ENCODE measurements around the gene IFITM10. TPM values are rescaled to one million over a fixed set of nuclear protein-coding genes. Genes with fewer than 3 reads are reported as not detected.

IFITM10 gene
- total and polyA plus RNA-seq, 2 experiments from 2014 or later, result 0.89 to 1.4 TPM

DNA sequence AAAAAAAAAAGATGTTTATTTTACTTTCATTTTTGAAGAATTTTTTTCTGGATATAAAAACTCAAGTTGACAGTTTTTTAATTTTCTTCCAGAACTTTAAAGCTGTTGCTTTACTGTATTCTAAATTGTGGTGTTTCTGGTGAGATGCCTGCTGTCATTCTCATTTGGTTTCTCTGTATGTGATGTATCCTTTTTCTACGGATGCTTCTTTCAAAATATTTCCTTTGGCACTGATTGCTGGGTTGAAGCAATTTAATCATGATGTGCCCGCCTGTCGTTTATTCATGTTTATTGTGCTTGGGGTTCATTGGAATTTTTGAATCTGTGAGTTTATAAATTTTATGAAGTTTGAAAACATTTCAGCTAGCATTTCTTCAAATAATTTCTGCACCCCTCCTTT lies 42.7 kb upstream of the IFITM10 start:
- TF ChIP-seq EZH2phosphoT487 (IDR thresholded peaks at IDR 0.05; ENCODE audit: low read depth, severe bottlenecking, unreplicated experiment) (no peak), EZH2 (IDR thresholded peaks at IDR 0.05; ENCODE audit: borderline replicate concordance) (no peak)
- TF ChIP-seq, protein P1, sequence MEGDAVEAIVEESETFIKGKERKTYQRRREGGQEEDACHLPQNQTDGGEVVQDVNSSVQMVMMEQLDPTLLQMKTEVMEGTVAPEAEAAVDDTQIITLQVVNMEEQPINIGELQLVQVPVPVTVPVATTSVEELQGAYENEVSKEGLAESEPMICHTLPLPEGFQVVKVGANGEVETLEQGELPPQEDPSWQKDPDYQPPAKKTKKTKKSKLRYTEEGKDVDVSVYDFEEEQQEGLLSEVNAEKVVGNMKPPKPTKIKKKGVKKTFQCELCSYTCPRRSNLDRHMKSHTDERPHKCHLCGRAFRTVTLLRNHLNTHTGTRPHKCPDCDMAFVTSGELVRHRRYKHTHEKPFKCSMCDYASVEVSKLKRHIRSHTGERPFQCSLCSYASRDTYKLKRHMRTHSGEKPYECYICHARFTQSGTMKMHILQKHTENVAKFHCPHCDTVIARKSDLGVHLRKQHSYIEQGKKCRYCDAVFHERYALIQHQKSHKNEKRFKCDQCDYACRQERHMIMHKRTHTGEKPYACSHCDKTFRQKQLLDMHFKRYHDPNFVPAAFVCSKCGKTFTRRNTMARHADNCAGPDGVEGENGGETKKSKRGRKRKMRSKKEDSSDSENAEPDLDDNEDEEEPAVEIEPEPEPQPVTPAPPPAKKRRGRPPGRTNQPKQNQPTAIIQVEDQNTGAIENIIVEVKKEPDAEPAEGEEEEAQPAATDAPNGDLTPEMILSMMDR (IDR thresholded peaks at IDR 0.05; ENCODE audit: poor library complexity), result no peak
- Histone ChIP-seq H3K9me2 (replicated peaks; ENCODE audit: insufficient read depth) (no peaks in the 10 kb centered on the region), H3K4me2 (no peak overlapping the region), H3K27ac (no peak overlapping the region), H3K9me3 (ENCODE audit: low read depth) (no peaks in the 10 kb centered on the region), H4K20me1 (ENCODE audit: insufficient read depth, poor library complexity, severe bottlenecking) (no peaks in the 10 kb centered on the region), H3K36me3 (replicated peaks; ENCODE audit: insufficient read depth, low read depth) (no peaks in the 10 kb centered on the region), H3K27me3 (no peaks in the 10 kb centered on the region), H3K79me2 (no peaks in the 10 kb centered on the region), H3K4me1 (ENCODE audit: insufficient read depth) (no peaks in the 10 kb centered on the region), H2AFZ (no peak overlapping the region), H3K4me3 (no peak overlapping the region)
- no peak for DNase-seq (ENCODE audit: low spot score)
- WGBS (ENCODE audit: low lambda C conversion rate, missing lambda C conversion rate), result 79% methylated on average over 3 of the region's 3 CpGs

DNA sequence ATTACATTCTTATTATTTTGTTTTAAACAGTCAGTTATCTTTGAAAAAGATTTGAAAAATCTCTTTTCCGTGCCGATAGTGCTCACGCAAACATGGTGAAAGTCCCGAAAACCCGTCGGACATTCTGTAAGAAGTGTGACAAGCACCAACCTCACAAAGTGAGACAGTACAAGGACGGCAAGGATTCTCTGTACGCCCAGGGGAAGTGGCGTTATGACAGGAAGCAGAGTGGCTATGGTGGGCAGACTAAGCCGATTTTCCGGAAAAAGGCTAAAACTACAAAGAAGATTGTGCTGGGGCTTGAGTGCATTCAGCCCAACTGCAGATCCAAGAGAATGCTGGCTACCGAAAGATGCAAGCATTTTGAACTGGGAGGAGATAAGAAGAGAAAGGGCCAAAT lies 42.1 kb upstream of the IFITM10 start:
- TF ChIP-seq EZH2phosphoT487 (IDR thresholded peaks at IDR 0.05; ENCODE audit: low read depth, severe bottlenecking, unreplicated experiment), result no peak
- TF ChIP-seq EZH2 (IDR thresholded peaks at IDR 0.05; ENCODE audit: borderline replicate concordance), result no peak
- TF ChIP-seq, protein P1 (IDR thresholded peaks at IDR 0.05; ENCODE audit: poor library complexity), result no peak
- Histone ChIP-seq H3K79me2 (no peaks in the 10 kb centered on the region), H4K20me1 (ENCODE audit: insufficient read depth, poor library complexity, severe bottlenecking) (no peaks in the 10 kb centered on the region), H3K4me2 (no peak overlapping the region), H3K4me1 (ENCODE audit: insufficient read depth) (no peaks in the 10 kb centered on the region), H3K9me3 (ENCODE audit: low read depth) (no peaks in the 10 kb centered on the region), H3K4me3 (no peak overlapping the region), H3K9me2 (replicated peaks; ENCODE audit: insufficient read depth) (no peaks in the 10 kb centered on the region), H2AFZ (no peak overlapping the region), H3K27me3 (no peaks in the 10 kb centered on the region), H3K36me3 (replicated peaks; ENCODE audit: insufficient read depth, low read depth) (no peaks in the 10 kb centered on the region), H3K27ac (no peak overlapping the region)
- 85% methylated on average over 12 of the region's 12 CpGs for WGBS (ENCODE audit: low lambda C conversion rate, missing lambda C conversion rate)
- DNase-seq (ENCODE audit: low spot score), result no peak

DNA sequence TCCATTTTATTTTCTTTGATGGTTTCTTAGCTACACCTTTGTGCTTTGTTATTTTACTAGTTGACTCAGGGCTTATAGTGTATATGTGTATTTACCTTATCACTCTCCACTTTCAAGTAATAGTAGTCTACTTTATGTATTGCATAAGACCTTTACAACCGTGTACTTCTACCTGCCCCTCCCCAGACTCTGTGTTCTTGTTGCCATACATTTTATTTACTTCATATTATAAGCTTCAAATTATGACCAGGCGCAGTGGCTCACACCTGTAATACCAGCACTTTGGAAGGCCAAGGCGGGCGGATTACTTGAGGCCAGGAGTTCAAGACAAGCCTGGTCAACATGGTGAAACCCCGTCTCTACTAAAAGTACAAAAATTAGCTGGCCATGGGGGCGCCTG lies 41.5 kb upstream of the IFITM10 start:
- no peaks in the 10 kb centered on the region for H3K36me3 ChIP-seq (replicated peaks; ENCODE audit: insufficient read depth, low read depth)
- H3K27me3 ChIP-seq, result no peaks in the 10 kb centered on the region
- H4K20me1 ChIP-seq (ENCODE audit: insufficient read depth, poor library complexity, severe bottlenecking), result no peaks in the 10 kb centered on the region
- H3K9me3 ChIP-seq (ENCODE audit: low read depth), result no peaks in the 10 kb centered on the region
- H3K4me1 ChIP-seq (ENCODE audit: insufficient read depth), result no peaks in the 10 kb centered on the region
- TF ChIP-seq, protein P1 (IDR thresholded peaks at IDR 0.05; ENCODE audit: poor library complexity), result no peak
- 66% methylated on average over 6 of the region's 6 CpGs for WGBS (ENCODE audit: low lambda C conversion rate, missing lambda C conversion rate)
- no peaks in the 10 kb centered on the region for H3K9me2 ChIP-seq (replicated peaks; ENCODE audit: insufficient read depth)
- no peak overlapping the region for H3K4me3 ChIP-seq
- no peak overlapping the region for H3K4me2 ChIP-seq
- H2AFZ ChIP-seq, result no peak overlapping the region
- no peak for DNase-seq (ENCODE audit: low spot score)
- H3K79me2 ChIP-seq, result no peaks in the 10 kb centered on the region
- no peak overlapping the region for H3K27ac ChIP-seq

DNA sequence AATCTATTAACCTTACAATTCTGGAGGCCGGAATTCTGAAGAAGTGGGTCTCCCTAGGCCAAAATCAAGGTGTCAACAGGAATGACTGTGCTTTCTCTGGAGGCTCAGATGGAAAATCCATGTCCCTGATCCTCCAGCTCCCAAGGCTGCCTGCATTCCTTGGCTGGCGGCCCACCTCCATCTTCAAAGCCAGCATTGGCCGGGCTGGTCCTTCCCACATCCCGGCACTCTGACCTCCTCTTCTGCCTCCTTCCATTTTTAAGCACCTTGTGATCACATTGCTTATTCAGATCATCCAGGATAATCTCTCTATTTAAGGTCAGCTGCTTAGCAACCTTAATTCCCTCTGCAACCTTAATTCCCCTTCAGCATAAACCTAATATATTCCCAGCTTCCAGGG lies 36.1 kb upstream of the IFITM10 start:
- H3K79me2 ChIP-seq, result no peaks in the 10 kb centered on the region
- H3K4me2 ChIP-seq, result no peak overlapping the region
- H3K4me3 ChIP-seq, result no peak overlapping the region
- no peaks in the 10 kb centered on the region for H3K36me3 ChIP-seq (replicated peaks; ENCODE audit: insufficient read depth, low read depth)
- H3K9me2 ChIP-seq (replicated peaks; ENCODE audit: insufficient read depth), result no peaks in the 10 kb centered on the region
- H3K4me1 ChIP-seq (ENCODE audit: insufficient read depth), result no peaks in the 10 kb centered on the region
- H2AFZ ChIP-seq, result no peak overlapping the region
- TF ChIP-seq EZH2phosphoT487 (IDR thresholded peaks at IDR 0.05; ENCODE audit: low read depth, severe bottlenecking, unreplicated experiment) (no peak), EZH2 (IDR thresholded peaks at IDR 0.05; ENCODE audit: borderline replicate concordance) (no peak)
- TF ChIP-seq, protein P1 (IDR thresholded peaks at IDR 0.05; ENCODE audit: poor library complexity), result no peak
- no peaks in the 10 kb centered on the region for H4K20me1 ChIP-seq (ENCODE audit: insufficient read depth, poor library complexity, severe bottlenecking)
- 96% methylated on average over 4 of the region's 4 CpGs for WGBS (ENCODE audit: low lambda C conversion rate, missing lambda C conversion rate)
- no peaks in the 10 kb centered on the region for H3K27me3 ChIP-seq
- H3K9me3 ChIP-seq (ENCODE audit: low read depth), result no peaks in the 10 kb centered on the region
- DNase-seq (ENCODE audit: low spot score), result no peak
- no peak overlapping the region for H3K27ac ChIP-seq
